DOHH2 (cell line): ENCODE data around the gene HOTAIR.

ENCODE experiments used
- H3F3A ChIP-seq: fragments of 200-600 bp; sonication (generic), shearing (Covaris generic); 2 replicates; pipeline ENCODE4 v1.6.0; 2016; ENCODE audit warnings: antibody characterized with exemption, mild to moderate bottlenecking; ENCODE audit not compliant: control insufficient read depth, insufficient read depth
- H3K27ac ChIP-seq: fragments of 200-600 bp; sonication (generic); 2 replicates; pipeline ENCODE4 v1.5.1; 2014; ENCODE audit warnings: low read depth, mild to moderate bottlenecking, low read length, moderate library complexity
- H3K27me3 ChIP-seq: fragments of 200-600 bp; sonication (generic); 2 replicates; pipeline ENCODE4 v1.6.1; 2014; ENCODE audit warnings: mild to moderate bottlenecking, low read length, mixed read lengths; ENCODE audit not compliant: control insufficient read depth
- H3K36me3 ChIP-seq: fragments of 200-600 bp; sonication (generic); 2 replicates; pipeline ENCODE4 v1.6.1; 2014; ENCODE audit warnings: mild to moderate bottlenecking, low read length, moderate library complexity, mixed read lengths; ENCODE audit not compliant: control insufficient read depth
- H3K4me1 ChIP-seq: fragments of 200-600 bp; sonication (generic); 2 replicates; pipeline ENCODE4 v1.6.1; 2014; ENCODE audit warnings: mild to moderate bottlenecking, low read length, mixed read lengths; ENCODE audit not compliant: control insufficient read depth
- H3K4me2 ChIP-seq: fragments of 200-600 bp; sonication (generic); 2 replicates; pipeline ENCODE4 v1.6.0; 2014; ENCODE audit warnings: mild to moderate bottlenecking, low read length, moderate library complexity
- H3K4me3 ChIP-seq: fragments of 200-600 bp; sonication (generic); 2 replicates; pipeline ENCODE4 v1.5.1; 2014; ENCODE audit warnings: mild to moderate bottlenecking, low read length, mixed read lengths
- H3K79me2 ChIP-seq: fragments of 200-600 bp; sonication (generic); 2 replicates; pipeline ENCODE4 v1.6.1; 2014; ENCODE audit warnings: mild to moderate bottlenecking, low read length, mixed read lengths; ENCODE audit not compliant: control insufficient read depth
- H3K9me2 ChIP-seq: fragments of 200-600 bp; sonication (generic); replicated peaks from 2 replicates; pipeline ENCODE4 v1.6.1; 2014; ENCODE audit warnings: mild to moderate bottlenecking, low read length, mixed read lengths; ENCODE audit not compliant: control insufficient read depth
- H3K9me3 ChIP-seq: fragments of 200-600 bp; sonication (generic); 2 replicates; pipeline ENCODE4 v1.6.1; 2014; ENCODE audit warnings: antibody characterized with exemption, low read length, mixed read lengths; ENCODE audit not compliant: control insufficient read depth, insufficient read depth
- H4K20me1 ChIP-seq: fragments of 200-600 bp; sonication (generic); 2 replicates; pipeline ENCODE4 v1.6.0; 2014; ENCODE audit warnings: low read depth, mild to moderate bottlenecking, antibody characterized with exemption, low read length, moderate library complexity; ENCODE audit not compliant: control insufficient read depth, insufficient read depth
- EZH2phosphoT487 ChIP-seq: fragments of 200-600 bp; sonication (generic); IDR thresholded peaks from 2 replicates; pipeline ENCODE4 v1.6.1; 2017; ENCODE audit warnings: borderline replicate concordance, mild to moderate bottlenecking, antibody characterized with exemption, low read length, moderate library complexity, mixed read lengths
- TF ChIP-seq, protein P1 (sequence below): fragments of 200-600 bp; sonication (generic); IDR thresholded peaks from one replicate; pipeline ENCODE4 v1.5.1; 2014; ENCODE audit warnings: antibody characterized with exemption, mild to moderate bottlenecking, low read depth, low read length; ENCODE audit not compliant: poor library complexity, severe bottlenecking

Gene HOTAIR

GRCh38 chr12:53971686-53972085, 3.1 kb downstream of the HOTAIR start:
- no peak overlapping the region for H3K4me2 ChIP-seq
- H3K4me3 ChIP-seq = no peak overlapping the region
- H3F3A ChIP-seq = no peaks in the 10 kb centered on the region
- no peaks in the 10 kb centered on the region; the same call in 1 of the 2 replicates for H4K20me1 ChIP-seq
- peaks cover 20% of the 10 kb centered on the region for H3K4me1 ChIP-seq
- H3K27ac ChIP-seq = no peak overlapping the region
- H3K9me2 ChIP-seq = no peaks in the 10 kb centered on the region
- H3K9me3 ChIP-seq = no peaks in the 10 kb centered on the region
- no peaks in the 10 kb centered on the region for H3K79me2 ChIP-seq
- peaks cover 82% of the 10 kb centered on the region for H3K27me3 ChIP-seq
- no peaks in the 10 kb centered on the region for H3K36me3 ChIP-seq
- TF ChIP-seq, protein P1, sequence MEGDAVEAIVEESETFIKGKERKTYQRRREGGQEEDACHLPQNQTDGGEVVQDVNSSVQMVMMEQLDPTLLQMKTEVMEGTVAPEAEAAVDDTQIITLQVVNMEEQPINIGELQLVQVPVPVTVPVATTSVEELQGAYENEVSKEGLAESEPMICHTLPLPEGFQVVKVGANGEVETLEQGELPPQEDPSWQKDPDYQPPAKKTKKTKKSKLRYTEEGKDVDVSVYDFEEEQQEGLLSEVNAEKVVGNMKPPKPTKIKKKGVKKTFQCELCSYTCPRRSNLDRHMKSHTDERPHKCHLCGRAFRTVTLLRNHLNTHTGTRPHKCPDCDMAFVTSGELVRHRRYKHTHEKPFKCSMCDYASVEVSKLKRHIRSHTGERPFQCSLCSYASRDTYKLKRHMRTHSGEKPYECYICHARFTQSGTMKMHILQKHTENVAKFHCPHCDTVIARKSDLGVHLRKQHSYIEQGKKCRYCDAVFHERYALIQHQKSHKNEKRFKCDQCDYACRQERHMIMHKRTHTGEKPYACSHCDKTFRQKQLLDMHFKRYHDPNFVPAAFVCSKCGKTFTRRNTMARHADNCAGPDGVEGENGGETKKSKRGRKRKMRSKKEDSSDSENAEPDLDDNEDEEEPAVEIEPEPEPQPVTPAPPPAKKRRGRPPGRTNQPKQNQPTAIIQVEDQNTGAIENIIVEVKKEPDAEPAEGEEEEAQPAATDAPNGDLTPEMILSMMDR = no peak

GRCh38 chr12:53971129-53971528, 3.6 kb downstream of the HOTAIR start:
- no peaks in the 10 kb centered on the region for H3K79me2 ChIP-seq
- H3K27me3 ChIP-seq = peaks cover 87% of the 10 kb centered on the region
- TF ChIP-seq, protein P1 = no peak
- TF ChIP-seq EZH2phosphoT487 = no peak
- H3K4me3 ChIP-seq = no peak overlapping the region
- peaks cover 20% of the 10 kb centered on the region for H3K4me1 ChIP-seq
- H3F3A ChIP-seq = no peaks in the 10 kb centered on the region
- H3K9me2 ChIP-seq = no peaks in the 10 kb centered on the region
- no peaks in the 10 kb centered on the region; the same call in 1 of the 2 replicates for H4K20me1 ChIP-seq
- no peaks in the 10 kb centered on the region for H3K36me3 ChIP-seq
- no peak overlapping the region for H3K27ac ChIP-seq
- H3K4me2 ChIP-seq = no peak overlapping the region
- no peaks in the 10 kb centered on the region for H3K9me3 ChIP-seq

GRCh38 chr12:53970451-53970850, 4.3 kb downstream of the HOTAIR start:
- Histone ChIP-seq H3K27ac (no peak overlapping the region), H3K4me2 (no peak overlapping the region), H3K4me3 (no peak overlapping the region), H3K36me3 (no peaks in the 10 kb centered on the region), H3K79me2 (no peaks in the 10 kb centered on the region), H3K9me3 (no peaks in the 10 kb centered on the region), H3K9me2 (no peaks in the 10 kb centered on the region), H3F3A (no peaks in the 10 kb centered on the region), H3K27me3 (peaks cover 91% of the 10 kb centered on the region), H4K20me1 (no peaks in the 10 kb centered on the region; the same call in 1 of the 2 replicates), H3K4me1 (peaks cover 20% of the 10 kb centered on the region)
- no peak for TF ChIP-seq EZH2phosphoT487
- TF ChIP-seq, protein P1 = no peak
